ENCODE measurements around the gene IFNA21. TPM values are rescaled to one million over a fixed set of nuclear protein-coding genes. Genes with fewer than 3 reads are reported as not detected.
"Not testable (repeated sequence)": the region's sequence is repeated elsewhere in the genome, so short reads cannot be mapped to it uniquely, and the experiment has no call there.

IFNA21 gene
- total and polyA plus RNA-seq, 2 of the 8 experiments (the other 6 are each of a cell fraction or from before 2014, with no cell fraction given) = not detected

DNA sequence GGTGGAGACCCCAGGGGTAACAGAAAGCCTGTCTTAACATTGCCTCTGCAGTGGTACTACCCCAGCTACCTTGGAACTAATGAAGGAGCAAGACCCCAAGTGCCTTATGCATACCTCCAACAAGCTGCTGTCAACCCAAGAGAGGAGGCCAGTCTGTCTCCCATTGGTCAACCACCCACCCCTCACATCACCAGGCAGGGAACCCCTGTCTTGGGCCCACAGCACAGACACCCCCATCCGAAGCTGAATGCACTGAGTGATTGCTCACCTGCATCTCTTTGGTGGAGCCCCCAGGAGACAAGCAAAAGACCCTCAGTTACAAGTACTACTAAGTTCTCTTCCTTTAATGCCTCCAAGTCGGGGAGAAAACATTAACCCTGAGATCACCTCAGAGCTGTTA lies 45.7 kb upstream of the IFNA21 start:
- H3K27me3 ChIP-seq (replicated peaks in 1 of 4; ENCODE audit: control insufficient read depth in 3 of 4, extremely low read depth in 1 of 4, insufficient read depth in 3 of 4, low read length in 3 of 4); H2BK5ac ChIP-seq (ENCODE audit: low read depth, low read length); H3K23me2 ChIP-seq (ENCODE audit: low read depth, low read length); H4K91ac ChIP-seq (replicated peaks; ENCODE audit: insufficient read length, low read length); H3K9me3 ChIP-seq (ENCODE audit: insufficient read depth in 2 of 2, low read depth in 1 of 2, low read length in 1 of 2); H3K23ac ChIP-seq (ENCODE audit: insufficient read length); DNase-seq (ENCODE audit: low read depth in 1 of 2, low spot score in 2 of 2); H3K79me2 ChIP-seq (ENCODE audit: control insufficient read depth in 1 of 2, insufficient read depth in 2 of 2, low read length in 2 of 2); H3K4ac ChIP-seq (replicated peaks; ENCODE audit: insufficient read length, low read depth, low read length); H2BK15ac ChIP-seq (ENCODE audit: low read length); H3K36me3 ChIP-seq (ENCODE audit: control insufficient read depth in 2 of 4, insufficient read depth in 4 of 4, low read length in 3 of 4); H3K18ac ChIP-seq (ENCODE audit: extremely low read depth, low read length); H4K20me1 ChIP-seq (replicated peaks in 1 of 2; ENCODE audit: control insufficient read depth in 1 of 2, insufficient read depth in 2 of 2, low read length in 2 of 2); H3K9ac ChIP-seq (replicated peaks in 1 of 4; ENCODE audit: extremely low read depth in 1 of 4, low read depth in 3 of 4, low read length in 3 of 4); H3K4me3 ChIP-seq (ENCODE audit: extremely low read depth in 1 of 4, insufficient read depth in 2 of 4, low read depth in 3 of 4, low read length in 4 of 4); H3K79me1 ChIP-seq (ENCODE audit: low read depth, low read length); FAIRE-seq; H3K27ac ChIP-seq (ENCODE audit: low read depth, low read length); H2BK12ac ChIP-seq (ENCODE audit: low read depth, low read length); POLR2A ChIA-PET (ENCODE audit: partially characterized antibody); H4K8ac ChIP-seq (ENCODE audit: extremely low read depth, insufficient read depth, low read length); H3K4me2 ChIP-seq (ENCODE audit: insufficient read depth in 1 of 2, low read depth in 2 of 2, low read length in 2 of 2); H2BK120ac ChIP-seq (replicated peaks; ENCODE audit: low read depth, low read length); H2AK5ac ChIP-seq (ENCODE audit: low read depth, low read length); H2AFZ ChIP-seq (ENCODE audit: low read length); H2BK20ac ChIP-seq (ENCODE audit: low read length); H4K5ac ChIP-seq (ENCODE audit: insufficient read length, low read depth, low read length); H3K56ac ChIP-seq (replicated peaks; ENCODE audit: insufficient read length, low read depth, low read length); H3K14ac ChIP-seq (ENCODE audit: insufficient read length); H3K4me1 ChIP-seq (replicated peaks in 1 of 4; ENCODE audit: control insufficient read depth in 3 of 4, insufficient read depth in 4 of 4, low read length in 3 of 4): not testable (repeated sequence)
- CTCF ChIA-PET (ENCODE audit: partially characterized antibody) = interaction anchor here (1.1 to 3.5 kb wide), 9 partner anchors 15 to 576 kb away, joined by 3 to 19 read pairs (median 4); partner anchors contain the start of gene IFNA4
- WGBS, 2 experiments (ENCODE audit: extremely low coverage in 1 of 2, insufficient coverage in 1 of 2, insufficient read length in 1 of 2, insufficient replicate concordance in 2 of 2, low coverage in 1 of 2, low lambda C conversion rate in 2 of 2, missing lambda C conversion rate in 1 of 2) = 45% methylated on average over 2 of the region's 2 CpGs; no CpG with 5 or more reads in 1 of the 2 experiments

DNA sequence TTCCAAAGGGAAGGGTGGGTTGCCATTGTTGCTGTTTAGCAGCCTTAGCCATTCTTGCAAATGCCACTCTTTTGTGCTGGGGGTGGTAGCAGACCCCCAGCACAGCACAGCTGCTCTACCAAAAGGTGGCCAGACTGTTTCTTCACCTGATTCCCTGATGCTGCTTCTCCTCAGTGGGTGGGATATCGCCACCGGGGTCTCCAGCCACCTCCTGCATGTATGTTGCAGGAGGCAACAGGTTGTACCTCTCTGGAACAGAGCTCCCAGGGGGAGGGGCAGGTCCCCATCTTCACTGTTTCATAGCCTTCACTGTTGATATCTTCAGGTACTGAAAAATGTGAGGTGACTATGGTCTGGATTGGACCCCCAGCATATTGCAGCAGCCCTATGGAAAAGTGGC lies 44.3 kb upstream of the IFNA21 start:
- not testable (repeated sequence) for H2AFZ ChIP-seq (ENCODE audit: low read length); H3K4me2 ChIP-seq (ENCODE audit: insufficient read depth in 1 of 2, low read depth in 2 of 2, low read length in 2 of 2); H4K20me1 ChIP-seq (replicated peaks in 1 of 2; ENCODE audit: control insufficient read depth in 1 of 2, insufficient read depth in 2 of 2, low read length in 2 of 2); H4K5ac ChIP-seq (ENCODE audit: insufficient read length, low read depth, low read length); H3K79me1 ChIP-seq (ENCODE audit: low read depth, low read length); H2BK15ac ChIP-seq (ENCODE audit: low read length); H2BK120ac ChIP-seq (replicated peaks; ENCODE audit: low read depth, low read length); H3K4ac ChIP-seq (replicated peaks; ENCODE audit: insufficient read length, low read depth, low read length); H3K56ac ChIP-seq (replicated peaks; ENCODE audit: insufficient read length, low read depth, low read length); H3K14ac ChIP-seq (ENCODE audit: insufficient read length); H3K18ac ChIP-seq (ENCODE audit: extremely low read depth, low read length); H3K9me3 ChIP-seq (ENCODE audit: insufficient read depth in 2 of 2, low read depth in 1 of 2, low read length in 1 of 2); FAIRE-seq; H2AK5ac ChIP-seq (ENCODE audit: low read depth, low read length); H2BK5ac ChIP-seq (ENCODE audit: low read depth, low read length); DNase-seq (ENCODE audit: low read depth in 1 of 2, low spot score in 2 of 2); H4K91ac ChIP-seq (replicated peaks; ENCODE audit: insufficient read length, low read length); H3K9ac ChIP-seq (replicated peaks in 1 of 4; ENCODE audit: extremely low read depth in 1 of 4, low read depth in 3 of 4, low read length in 3 of 4); H3K23me2 ChIP-seq (ENCODE audit: low read depth, low read length); H2BK12ac ChIP-seq (ENCODE audit: low read depth, low read length); H3K27ac ChIP-seq (ENCODE audit: low read depth, low read length); H3K4me1 ChIP-seq (replicated peaks in 1 of 4; ENCODE audit: control insufficient read depth in 3 of 4, insufficient read depth in 4 of 4, low read length in 3 of 4); H3K79me2 ChIP-seq (ENCODE audit: control insufficient read depth in 1 of 2, insufficient read depth in 2 of 2, low read length in 2 of 2); H3K27me3 ChIP-seq (replicated peaks in 1 of 4; ENCODE audit: control insufficient read depth in 3 of 4, extremely low read depth in 1 of 4, insufficient read depth in 3 of 4, low read length in 3 of 4); H2BK20ac ChIP-seq (ENCODE audit: low read length); H3K23ac ChIP-seq (ENCODE audit: insufficient read length); H3K36me3 ChIP-seq (ENCODE audit: control insufficient read depth in 2 of 4, insufficient read depth in 4 of 4, low read length in 3 of 4); H4K8ac ChIP-seq (ENCODE audit: extremely low read depth, insufficient read depth, low read length); H3K4me3 ChIP-seq (ENCODE audit: extremely low read depth in 1 of 4, insufficient read depth in 2 of 4, low read depth in 3 of 4, low read length in 4 of 4)
- WGBS, 2 experiments (ENCODE audit: extremely low coverage in 1 of 2, insufficient coverage in 1 of 2, insufficient read length in 1 of 2, insufficient replicate concordance in 2 of 2, low coverage in 1 of 2, low lambda C conversion rate in 2 of 2, missing lambda C conversion rate in 1 of 2) = 89% methylated on average over 2 of the region's 2 CpGs; no CpG with 5 or more reads in 1 of the 2 experiments
- CTCF ChIA-PET (ENCODE audit: partially characterized antibody) = interaction anchor here (1.1 to 3.5 kb wide), 3 partner anchors 14 to 580 kb away, joined by 3 to 19 read pairs (median 3); no protein-coding TSS in a partner anchor
- POLR2A ChIA-PET (ENCODE audit: partially characterized antibody) = interaction anchor here (1.4 kb wide), 1 partner anchor 593 kb away, joined by 3 read pairs; no protein-coding TSS in a partner anchor

Data from H1 (cell line).